HG02970 (cell line): ENCODE results near the gene CASP9.

Experiments used
- ATAC-seq: cut with Tn5 transposase; IDR thresholded peaks from one replicate; pipeline ENCODE4 v1.9.1; 2021; ENCODE audit warnings: mild to moderate bottlenecking, moderate library complexity, moderate number of reproducible peaks; ENCODE audit not compliant: unreplicated experiment, low FRiP score

Gene CASP9

GRCh38 chr1:15451014-15451722 is 72.8 kb downstream of the CASP9 start:
- ATAC-seq: no peak

- ATAC-seq: no peak
Measured at GRCh38 chr1:15449567-15449966, 74.4 kb downstream of the CASP9 start.

GRCh38 chr1:15448877-15449462 is 75.0 kb downstream of the CASP9 start:
- ATAC-seq: no peak

- ATAC-seq: no peak
Measured at GRCh38 chr1:15446212-15446611, 77.8 kb downstream of the CASP9 start.

GRCh38 chr1:15445390-15446122 is 78.5 kb downstream of the CASP9 start:
- no peak for ATAC-seq

- ATAC-seq: no peak
Measured at GRCh38 chr1:15444468-15445389, 79.3 kb downstream of the CASP9 start.

GRCh38 chr1:15443281-15443680 is 80.7 kb downstream of the CASP9 start:
- no peak for ATAC-seq

GRCh38 chr1:15442759-15443158 is 81.3 kb downstream of the CASP9 start:
- ATAC-seq: no peak

- ATAC-seq: no peak
Measured at GRCh38 chr1:15442119-15442518, 81.9 kb downstream of the CASP9 start.
